H1 (cell line): ENCODE results near the gene ALDOA. TPM values are rescaled to one million over a fixed set of nuclear protein-coding genes. Genes with fewer than 3 reads are reported as not detected.
A peak's percentile ranks its signal among the peaks of the same experiment; 100 is the strongest.

Source experiments
- EGR1 ChIP-seq: IDR thresholded peaks from 2 replicates; pipeline ENCODE4 v1.6.1; 2011; ENCODE audit warnings: low read depth, low read length, borderline replicate concordance
- HDAC2 ChIP-seq, 2 experiments: fragments of 300-600 bp in 1 of 2; sonication (generic) in 1 of 2; IDR thresholded peaks; 2 replicates each; pipeline ENCODE4 v1.6.1; 2011 to 2012; ENCODE audit warnings: low read depth in 2 of 2, low read length in 2 of 2, mild to moderate bottlenecking in 2 of 2, moderate library complexity in 2 of 2, borderline replicate concordance in 1 of 2, inconsistent platforms in 1 of 2
- MAX ChIP-seq: IDR thresholded peaks from 2 replicates; pipeline ENCODE4 v1.6.1; 2012; ENCODE audit warnings: inconsistent platforms
- NRF1 ChIP-seq: IDR thresholded peaks from 2 replicates; pipeline ENCODE4 v1.6.1; 2011; ENCODE audit warnings: mild to moderate bottlenecking, low read depth, low read length, improper control_type of control experiment
- TCF12 ChIP-seq: IDR thresholded peaks from 2 replicates; pipeline ENCODE4 v1.6.1; 2011; ENCODE audit warnings: low read depth, mild to moderate bottlenecking, low read length
- YY1 ChIP-seq: IDR thresholded peaks from 2 replicates; pipeline ENCODE4 v1.6.1; 2011; ENCODE audit warnings: low read depth, mild to moderate bottlenecking, low read length
- ZNF274 ChIP-seq: IDR thresholded peaks from 2 replicates; pipeline ENCODE4 v1.7.0; 2012; ENCODE audit warnings: low read length, borderline replicate concordance; ENCODE audit errors: extremely low read depth
- polyA plus RNA-seq, 7 experiments: library from polyadenylated mRNA; depleted of rRNA in 3 of 7; stranded (reverse) in 5 of 7; unstranded in 2 of 7; fragments of >200 nt in 5 of 7; fragments of 200-250 nt in 2 of 7; gene quantifications; 1 replicate in 5 of 7; 2 replicates in 1 of 7; 4 replicates in 1 of 7; pipeline versions ENCODE4 v1.2.1 to v1.2.3, GENCODE V29; 2011 to 2013; ENCODE audit warnings: missing spikeins in 2 of 7, mixed read lengths in 2 of 7
- total RNA-seq: library from RNA; stranded (reverse); fragmentation: NEBNext Ultra II Directional; extraction: Animal tissue kit (Norgen Biotek cat#: 25700); gene quantifications from 2 replicates; pipeline ENCODE4 v1.2.1, GENCODE V29; 2021
- TF ChIP-seq, protein P1 (sequence below): fragments of 300-600 bp; sonication (generic); IDR thresholded peaks from 2 replicates; pipeline ENCODE4 v1.7.1; 2012; ENCODE audit warnings: low read length, moderate library complexity, mild to moderate bottlenecking, inconsistent platforms; ENCODE audit not compliant: insufficient replicate concordance
- TF ChIP-seq, protein P2 (sequence below): IDR thresholded peaks from 2 replicates; pipeline ENCODE4 v1.6.1; 2011; ENCODE audit warnings: low read length, improper control_type of control experiment

Gene ALDOA
- total and polyA plus RNA-seq, 2 of the 8 experiments (the other 6 are each of a cell fraction or from before 2014, with no cell fraction given): 1,072 to 1,083 TPM

- no peak for TF ChIP-seq ZNF274
- TF ChIP-seq MAX: peak; percentile 95
- no peak for TF ChIP-seq TCF12
- TF ChIP-seq, protein P1, sequence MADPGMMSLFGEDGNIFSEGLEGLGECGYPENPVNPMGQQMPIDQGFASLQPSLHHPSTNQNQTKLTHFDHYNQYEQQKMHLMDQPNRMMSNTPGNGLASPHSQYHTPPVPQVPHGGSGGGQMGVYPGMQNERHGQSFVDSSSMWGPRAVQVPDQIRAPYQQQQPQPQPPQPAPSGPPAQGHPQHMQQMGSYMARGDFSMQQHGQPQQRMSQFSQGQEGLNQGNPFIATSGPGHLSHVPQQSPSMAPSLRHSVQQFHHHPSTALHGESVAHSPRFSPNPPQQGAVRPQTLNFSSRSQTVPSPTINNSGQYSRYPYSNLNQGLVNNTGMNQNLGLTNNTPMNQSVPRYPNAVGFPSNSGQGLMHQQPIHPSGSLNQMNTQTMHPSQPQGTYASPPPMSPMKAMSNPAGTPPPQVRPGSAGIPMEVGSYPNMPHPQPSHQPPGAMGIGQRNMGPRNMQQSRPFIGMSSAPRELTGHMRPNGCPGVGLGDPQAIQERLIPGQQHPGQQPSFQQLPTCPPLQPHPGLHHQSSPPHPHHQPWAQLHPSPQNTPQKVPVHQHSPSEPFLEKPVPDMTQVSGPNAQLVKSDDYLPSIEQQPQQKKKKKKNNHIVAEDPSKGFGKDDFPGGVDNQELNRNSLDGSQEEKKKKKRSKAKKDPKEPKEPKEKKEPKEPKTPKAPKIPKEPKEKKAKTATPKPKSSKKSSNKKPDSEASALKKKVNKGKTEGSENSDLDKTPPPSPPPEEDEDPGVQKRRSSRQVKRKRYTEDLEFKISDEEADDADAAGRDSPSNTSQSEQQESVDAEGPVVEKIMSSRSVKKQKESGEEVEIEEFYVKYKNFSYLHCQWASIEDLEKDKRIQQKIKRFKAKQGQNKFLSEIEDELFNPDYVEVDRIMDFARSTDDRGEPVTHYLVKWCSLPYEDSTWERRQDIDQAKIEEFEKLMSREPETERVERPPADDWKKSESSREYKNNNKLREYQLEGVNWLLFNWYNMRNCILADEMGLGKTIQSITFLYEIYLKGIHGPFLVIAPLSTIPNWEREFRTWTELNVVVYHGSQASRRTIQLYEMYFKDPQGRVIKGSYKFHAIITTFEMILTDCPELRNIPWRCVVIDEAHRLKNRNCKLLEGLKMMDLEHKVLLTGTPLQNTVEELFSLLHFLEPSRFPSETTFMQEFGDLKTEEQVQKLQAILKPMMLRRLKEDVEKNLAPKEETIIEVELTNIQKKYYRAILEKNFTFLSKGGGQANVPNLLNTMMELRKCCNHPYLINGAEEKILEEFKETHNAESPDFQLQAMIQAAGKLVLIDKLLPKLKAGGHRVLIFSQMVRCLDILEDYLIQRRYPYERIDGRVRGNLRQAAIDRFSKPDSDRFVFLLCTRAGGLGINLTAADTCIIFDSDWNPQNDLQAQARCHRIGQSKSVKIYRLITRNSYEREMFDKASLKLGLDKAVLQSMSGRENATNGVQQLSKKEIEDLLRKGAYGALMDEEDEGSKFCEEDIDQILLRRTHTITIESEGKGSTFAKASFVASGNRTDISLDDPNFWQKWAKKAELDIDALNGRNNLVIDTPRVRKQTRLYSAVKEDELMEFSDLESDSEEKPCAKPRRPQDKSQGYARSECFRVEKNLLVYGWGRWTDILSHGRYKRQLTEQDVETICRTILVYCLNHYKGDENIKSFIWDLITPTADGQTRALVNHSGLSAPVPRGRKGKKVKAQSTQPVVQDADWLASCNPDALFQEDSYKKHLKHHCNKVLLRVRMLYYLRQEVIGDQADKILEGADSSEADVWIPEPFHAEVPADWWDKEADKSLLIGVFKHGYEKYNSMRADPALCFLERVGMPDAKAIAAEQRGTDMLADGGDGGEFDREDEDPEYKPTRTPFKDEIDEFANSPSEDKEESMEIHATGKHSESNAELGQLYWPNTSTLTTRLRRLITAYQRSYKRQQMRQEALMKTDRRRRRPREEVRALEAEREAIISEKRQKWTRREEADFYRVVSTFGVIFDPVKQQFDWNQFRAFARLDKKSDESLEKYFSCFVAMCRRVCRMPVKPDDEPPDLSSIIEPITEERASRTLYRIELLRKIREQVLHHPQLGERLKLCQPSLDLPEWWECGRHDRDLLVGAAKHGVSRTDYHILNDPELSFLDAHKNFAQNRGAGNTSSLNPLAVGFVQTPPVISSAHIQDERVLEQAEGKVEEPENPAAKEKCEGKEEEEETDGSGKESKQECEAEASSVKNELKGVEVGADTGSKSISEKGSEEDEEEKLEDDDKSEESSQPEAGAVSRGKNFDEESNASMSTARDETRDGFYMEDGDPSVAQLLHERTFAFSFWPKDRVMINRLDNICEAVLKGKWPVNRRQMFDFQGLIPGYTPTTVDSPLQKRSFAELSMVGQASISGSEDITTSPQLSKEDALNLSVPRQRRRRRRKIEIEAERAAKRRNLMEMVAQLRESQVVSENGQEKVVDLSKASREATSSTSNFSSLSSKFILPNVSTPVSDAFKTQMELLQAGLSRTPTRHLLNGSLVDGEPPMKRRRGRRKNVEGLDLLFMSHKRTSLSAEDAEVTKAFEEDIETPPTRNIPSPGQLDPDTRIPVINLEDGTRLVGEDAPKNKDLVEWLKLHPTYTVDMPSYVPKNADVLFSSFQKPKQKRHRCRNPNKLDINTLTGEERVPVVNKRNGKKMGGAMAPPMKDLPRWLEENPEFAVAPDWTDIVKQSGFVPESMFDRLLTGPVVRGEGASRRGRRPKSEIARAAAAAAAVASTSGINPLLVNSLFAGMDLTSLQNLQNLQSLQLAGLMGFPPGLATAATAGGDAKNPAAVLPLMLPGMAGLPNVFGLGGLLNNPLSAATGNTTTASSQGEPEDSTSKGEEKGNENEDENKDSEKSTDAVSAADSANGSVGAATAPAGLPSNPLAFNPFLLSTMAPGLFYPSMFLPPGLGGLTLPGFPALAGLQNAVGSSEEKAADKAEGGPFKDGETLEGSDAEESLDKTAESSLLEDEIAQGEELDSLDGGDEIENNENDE: no peak
- TF ChIP-seq, protein P2, sequence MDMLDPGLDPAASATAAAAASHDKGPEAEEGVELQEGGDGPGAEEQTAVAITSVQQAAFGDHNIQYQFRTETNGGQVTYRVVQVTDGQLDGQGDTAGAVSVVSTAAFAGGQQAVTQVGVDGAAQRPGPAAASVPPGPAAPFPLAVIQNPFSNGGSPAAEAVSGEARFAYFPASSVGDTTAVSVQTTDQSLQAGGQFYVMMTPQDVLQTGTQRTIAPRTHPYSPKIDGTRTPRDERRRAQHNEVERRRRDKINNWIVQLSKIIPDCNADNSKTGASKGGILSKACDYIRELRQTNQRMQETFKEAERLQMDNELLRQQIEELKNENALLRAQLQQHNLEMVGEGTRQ: peak; percentile 44; the same call in 1 of the 2 replicates
- TF ChIP-seq NRF1: no peak
- TF ChIP-seq EGR1: peak; percentile 44; the same call in 1 of the 2 replicates
- peak; percentile 53; the same call in 1 of the 2 replicates for TF ChIP-seq YY1
- TF ChIP-seq HDAC2 (IDR thresholded peaks at IDR 0.05; ENCODE audit: borderline replicate concordance in 1 of 2, low read depth in 2 of 2, low read length in 2 of 2): peak in 1 of 2 experiments; percentile 93; a peak in 1 of 4 replicates
These were observed 26.9 kb downstream of the ALDOA start (continued) for GRCh38 chr16:30092373-30093010.
